HG03575 (cell line): ENCODE results near the gene TOR1A.

Experiments used
- ATAC-seq: cut with Tn5 transposase; IDR thresholded peaks from one replicate; pipeline ENCODE4 v1.9.1; 2021; ENCODE audit not compliant: unreplicated experiment, insufficient number of reproducible peaks, low FRiP score; ENCODE audit errors: extremely low read depth

Gene TOR1A

GRCh38 chr9:129768486-129768885 is 55.5 kb downstream of the TOR1A start:
- ATAC-seq, result no peak

- ATAC-seq, result no peak
Measured at GRCh38 chr9:129765764-129766317, 58.1 kb downstream of the TOR1A start.

- no peak for ATAC-seq
Measured at GRCh38 chr9:129762985-129763926, 60.7 kb downstream of the TOR1A start.
